B cell (primary cell): ENCODE measurements around the gene CUTA. TPM values are rescaled to one million over a fixed set of nuclear protein-coding genes. Genes with fewer than 3 reads are reported as not detected.

Experiments used
- ATAC-seq: fragments of 200-7000 bp; cut with Tn5 transposase; one replicate; pipeline ENCODE4 v1.10.0; 2021; ENCODE audit warnings: low read depth, mild to moderate bottlenecking, moderate number of reproducible peaks, moderate library complexity
- CTCF ChIA-PET: fragments of 350-600 bp; sonication (Branson Sonifier 250); formaldehyde crosslinking; loops from one replicate; lab custom pipeline; 2021; ENCODE audit warnings: antibody characterized with exemption, inconsistent platforms; lab: Charles Lee
- POLR2A ChIA-PET: fragments of 350-600 bp; sonication (Branson Sonifier 250); formaldehyde crosslinking; loops from one replicate; lab custom pipeline; 2021; ENCODE audit warnings: antibody characterized with exemption; lab: Charles Lee
- DNase-seq: peaks from one replicate; pipeline ENCODE4 v3.0.0; 2013
- H2AFZ ChIP-seq: 2 replicates; pipeline ENCODE4 v1.6.1; 2012; ENCODE audit warnings: mild to moderate bottlenecking, low read depth, low read length; ENCODE audit not compliant: insufficient read depth, poor library complexity, severe bottlenecking
- H3K27ac ChIP-seq, 2 donors: 1 replicate in 1 of 2; 2 replicates in 1 of 2; pipeline ENCODE4 v1.5.1; 2012 to 2013; ENCODE audit warnings: low read length in 2 of 2, mild to moderate bottlenecking in 2 of 2, moderate library complexity in 1 of 2
- H3K27me3 ChIP-seq, 4 experiments: fragments of 200-600 bp in 1 of 4; sonication (generic) in 1 of 4; replicated peaks in 1 of 4; 1 replicate in 2 of 4; 2 replicates in 2 of 4; pipeline versions ENCODE4 v1.6.1 to v1.7.0; 2013 to 2016; ENCODE audit warnings: low read length in 3 of 4, mild to moderate bottlenecking in 2 of 4, mixed read lengths in 1 of 4, moderate library complexity in 1 of 4; ENCODE audit not compliant: insufficient read depth in 4 of 4, control insufficient read depth in 3 of 4; ENCODE audit errors: control extremely low read depth in 1 of 4
- H3K36me3 ChIP-seq, 2 experiments: replicated peaks in 1 of 2; 1 replicate in 1 of 2; 2 replicates in 1 of 2; pipeline versions ENCODE4 v1.6.1 to v1.7.1; 2013; ENCODE audit warnings: low read length in 1 of 2; ENCODE audit not compliant: insufficient read depth in 2 of 2, control insufficient read depth in 1 of 2; ENCODE audit errors: control extremely low read depth in 1 of 2, extremely low read depth in 1 of 2
- H3K4me1 ChIP-seq, 2 donors: fragments of 200-600 bp in 1 of 2; sonication (generic) in 1 of 2; 1 replicate in 1 of 2; 2 replicates in 1 of 2; pipeline versions ENCODE4 v1.5.1 to v1.6.1; 2013 to 2017; ENCODE audit warnings: low read length in 2 of 2; ENCODE audit not compliant: control insufficient read depth in 2 of 2, insufficient read depth in 2 of 2
- H3K4me2 ChIP-seq: replicated peaks from 2 replicates; pipeline ENCODE3; 2012; ENCODE audit warnings: mild to moderate bottlenecking, low read depth, low read length; ENCODE audit not compliant: poor library complexity, severe bottlenecking
- H3K4me3 ChIP-seq, 5 experiments: fragments of 200-600 bp in 1 of 5; sonication (generic) in 1 of 5; 1 replicate in 3 of 5; 2 replicates in 2 of 5; pipeline versions ENCODE4 v1.5.1 to v1.7.0; 2011 to 2016; ENCODE audit warnings: low read length in 4 of 5, mild to moderate bottlenecking in 4 of 5, low read depth in 2 of 5, control low read depth in 1 of 5, moderate library complexity in 1 of 5; ENCODE audit not compliant: insufficient read depth in 1 of 5; ENCODE audit errors: control extremely low read depth in 1 of 5, extremely low read depth in 1 of 5
- H3K79me2 ChIP-seq: fragments of 200-600 bp; sonication (generic); one replicate; pipeline ENCODE4 v1.6.0; 2016; ENCODE audit warnings: low read length; ENCODE audit not compliant: control insufficient read depth, insufficient read depth
- H3K9ac ChIP-seq: fragments of 200-600 bp; sonication (generic); 2 replicates; pipeline ENCODE4 v1.6.1; 2017; ENCODE audit warnings: mild to moderate bottlenecking, low read length, moderate library complexity
- H3K9me3 ChIP-seq, 3 donors: one replicate each; pipeline versions ENCODE4 v1.6.1 to v1.7.1; 2013; ENCODE audit warnings: low read length in 2 of 3; ENCODE audit not compliant: control insufficient read depth in 2 of 3, insufficient read depth in 1 of 3; ENCODE audit errors: control extremely low read depth in 1 of 3
- H4K20me1 ChIP-seq: 2 replicates; pipeline ENCODE4 v1.6.0; 2012; ENCODE audit warnings: mild to moderate bottlenecking, low read length; ENCODE audit not compliant: insufficient read depth, control insufficient read depth, poor library complexity, severe bottlenecking
- H3K27ac Mint-ChIP-seq: one replicate; pipeline ENCODE4 v1.8.0; 2021; ENCODE audit warnings: mixed read lengths
- H3K27me3 Mint-ChIP-seq: one replicate; pipeline ENCODE4 v1.8.0; 2021; ENCODE audit warnings: mixed read lengths
- H3K4me1 Mint-ChIP-seq: one replicate; pipeline ENCODE4 v1.8.0; 2021; ENCODE audit warnings: mixed read lengths
- H3K4me3 Mint-ChIP-seq: one replicate; pipeline ENCODE4 v1.8.0; 2021; ENCODE audit warnings: mixed read lengths
- H3K9me3 Mint-ChIP-seq: one replicate; pipeline ENCODE4 v1.8.0; 2022; ENCODE audit warnings: mixed read lengths; ENCODE audit not compliant: insufficient read depth
- EZH2 ChIP-seq: IDR thresholded peaks from 2 replicates; pipeline ENCODE4 v1.6.1; 2012; ENCODE audit warnings: borderline replicate concordance, low read depth, mild to moderate bottlenecking, moderate library complexity, low read length; ENCODE audit not compliant: insufficient read depth, poor library complexity, severe bottlenecking
- WGBS: methylation state at CpG from one replicate; pipeline ENCODE4 v1.1.5; 2013; ENCODE audit warnings: missing lambda C conversion rate; ENCODE audit not compliant: insufficient coverage; 5-methylcytosine and 5-hydroxymethylcytosine counted together
- intact Hi-C: fragments of 100-400 bp; cut with micrococcal nuclease; formaldehyde crosslinking; loops from one replicate; pipeline ENCODE4 v1.10.0; 2022
- polyA plus RNA-seq: library from polyadenylated mRNA; depleted of rRNA; stranded (reverse); fragments of >200 nt; gene quantifications from 2 replicates; pipeline ENCODE4 v1.2.3, GENCODE V29; 2012
- total RNA-seq, 2 donors: library from RNA; stranded (reverse); fragments of 120-200 nt in 1 of 2; gene quantifications; 1 replicate in 1 of 2; 2 replicates in 1 of 2; pipeline versions ENCODE4 v1.2.3 to v1.2.4, GENCODE V29; 2013 to 2022
- TF ChIP-seq, protein P1 (sequence below): fragments of 200-600 bp; IDR thresholded peaks from one replicate; pipeline ENCODE4 v1.8.0; 2022; ENCODE audit warnings: antibody characterized with exemption, mild to moderate bottlenecking

Gene CUTA
- total and polyA plus RNA-seq, 2 donors (not counting 1 experiment from before 2014, with no cell fraction given): 137 to 226 TPM

DNA sequence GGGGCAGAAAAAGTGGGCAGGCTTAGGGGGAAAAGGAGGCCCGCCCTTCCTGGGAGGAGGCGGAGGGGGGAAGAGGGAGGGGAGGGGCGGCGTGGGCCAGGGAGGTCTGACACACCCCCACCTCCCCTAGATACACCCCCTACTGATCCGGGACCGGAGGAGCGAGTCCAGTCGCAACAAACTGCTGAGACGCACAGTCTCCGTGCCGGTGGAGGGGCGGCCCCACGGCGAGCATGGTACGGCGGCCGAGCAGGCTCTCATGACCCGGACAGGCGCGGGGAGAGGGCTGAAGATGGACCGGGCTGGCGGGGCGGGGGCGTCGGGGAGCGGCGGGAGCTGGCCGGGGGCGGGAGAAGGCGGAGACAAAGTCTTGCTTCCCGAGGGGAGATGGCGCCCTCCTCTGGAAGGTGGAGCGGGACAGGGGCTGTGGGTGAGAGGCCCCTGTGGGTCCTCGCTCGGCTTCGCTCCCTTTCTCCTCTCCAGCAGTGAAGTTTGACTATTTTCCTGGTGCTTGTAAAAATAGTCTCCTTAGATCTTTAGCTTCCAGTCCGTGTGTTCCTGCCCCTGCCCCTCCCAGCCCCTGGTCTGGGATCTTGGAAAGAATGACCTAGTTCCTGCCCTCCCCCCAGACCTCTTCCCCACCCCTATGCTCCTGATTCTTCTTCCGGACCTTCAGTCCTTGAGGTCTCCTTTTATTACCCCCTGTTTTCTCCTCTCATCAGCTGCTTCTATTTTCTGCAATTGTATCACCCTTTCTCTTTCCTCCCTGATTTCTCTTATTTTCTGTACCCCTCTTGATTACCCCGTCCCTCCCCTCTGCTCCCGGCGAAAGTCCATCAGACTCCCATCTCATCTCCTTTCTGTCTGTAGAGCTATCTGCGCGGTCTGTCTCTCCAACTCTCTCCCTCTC lies 8.0 kb upstream of the CUTA start:
- peaks cover 4% of the 10 kb centered on the region for H3K27me3 Mint-ChIP-seq
- intact Hi-C loops: loop anchor here (1.0 to 5.0 kb wide), 4 partner anchors 8 to 196 kb away; partner anchors contain the start of genes CUTA, ITPR3, KIFC1 and TAPBP
- peak overlapping the region; percentile 78 to 86 for H3K27ac ChIP-seq
- no peak for TF ChIP-seq EZH2
- TF ChIP-seq, protein P1, sequence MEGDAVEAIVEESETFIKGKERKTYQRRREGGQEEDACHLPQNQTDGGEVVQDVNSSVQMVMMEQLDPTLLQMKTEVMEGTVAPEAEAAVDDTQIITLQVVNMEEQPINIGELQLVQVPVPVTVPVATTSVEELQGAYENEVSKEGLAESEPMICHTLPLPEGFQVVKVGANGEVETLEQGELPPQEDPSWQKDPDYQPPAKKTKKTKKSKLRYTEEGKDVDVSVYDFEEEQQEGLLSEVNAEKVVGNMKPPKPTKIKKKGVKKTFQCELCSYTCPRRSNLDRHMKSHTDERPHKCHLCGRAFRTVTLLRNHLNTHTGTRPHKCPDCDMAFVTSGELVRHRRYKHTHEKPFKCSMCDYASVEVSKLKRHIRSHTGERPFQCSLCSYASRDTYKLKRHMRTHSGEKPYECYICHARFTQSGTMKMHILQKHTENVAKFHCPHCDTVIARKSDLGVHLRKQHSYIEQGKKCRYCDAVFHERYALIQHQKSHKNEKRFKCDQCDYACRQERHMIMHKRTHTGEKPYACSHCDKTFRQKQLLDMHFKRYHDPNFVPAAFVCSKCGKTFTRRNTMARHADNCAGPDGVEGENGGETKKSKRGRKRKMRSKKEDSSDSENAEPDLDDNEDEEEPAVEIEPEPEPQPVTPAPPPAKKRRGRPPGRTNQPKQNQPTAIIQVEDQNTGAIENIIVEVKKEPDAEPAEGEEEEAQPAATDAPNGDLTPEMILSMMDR: peak; percentile 25
- no peaks in the 10 kb centered on the region for H3K27me3 ChIP-seq
- ATAC-seq (peak; percentile 59), DNase-seq (peak; percentile 83)
- POLR2A ChIA-PET: interaction anchor here (0.5 to 1.6 kb wide), 11 partner anchors 8 to 1779 kb away, joined by 3 to 9 read pairs (median 3); partner anchors contain the start of genes PHF1, RPS18, VPS52 and ZBTB9
- H3K4me1 ChIP-seq: peaks cover 50 to 56% of the 10 kb centered on the region in 2 donors
- CTCF ChIA-PET: interaction anchor here (1.1 to 2.5 kb wide), 12 partner anchors 13 to 159 kb away, joined by 3 to 15 read pairs (median 6); partner anchors contain the start of genes B3GALT4, RPS18, VPS52 and ZBTB22
- H3K27ac Mint-ChIP-seq: peak overlapping the region; percentile 91
- H3K9me3 Mint-ChIP-seq: no peaks in the 10 kb centered on the region
- H4K20me1 ChIP-seq: no peaks in the 10 kb centered on the region
- peak overlapping the region; percentile 92 for H3K4me2 ChIP-seq
- peak overlapping the region; percentile 48 to 79 (median 62) for H3K4me3 ChIP-seq
- H3K4me1 Mint-ChIP-seq: peaks cover 65% of the 10 kb centered on the region
- peak overlapping the region; percentile 92 for H3K4me3 Mint-ChIP-seq
- H3K9ac ChIP-seq: peak overlapping the region; percentile 79
- peak overlapping the region; percentile 79 for H2AFZ ChIP-seq
- H3K79me2 ChIP-seq: peaks cover 6% of the 10 kb centered on the region
- 0% methylated on average over 26 of the region's 43 CpGs for WGBS
- H3K9me3 ChIP-seq: no peaks in the 10 kb centered on the region
- H3K36me3 ChIP-seq: no peaks in the 10 kb centered on the region
